Measurements from ENCODE around the gene A3GALT2.
"Not testable (repeated sequence)": the region's sequence is repeated elsewhere in the genome, so short reads cannot be mapped to it uniquely, and the experiment has no call there.

The A3GALT2 gene

GRCh38 chr1:33314416-33314815 lies 6.5 kb downstream of the A3GALT2 start:
- DNase-seq (ENCODE audit: low spot score) = no peak

GRCh38 chr1:33312413-33312749 lies 8.5 kb downstream of the A3GALT2 start:
- no peak for DNase-seq (ENCODE audit: low spot score)

GRCh38 chr1:33311706-33312412 lies 9.0 kb downstream of the A3GALT2 start:
- no peak for DNase-seq (ENCODE audit: low spot score)

GRCh38 chr1:33310702-33311101 lies 10.2 kb downstream of the A3GALT2 start:
- DNase-seq (ENCODE audit: low spot score) = no peak

GRCh38 chr1:33309351-33309750 lies 11.5 kb downstream of the A3GALT2 start:
- not testable (repeated sequence) for DNase-seq (ENCODE audit: low spot score)

- DNase-seq (ENCODE audit: low spot score) = no peak
Observed at GRCh38 chr1:33307494-33307864, 13.4 kb downstream of the A3GALT2 start.

- DNase-seq (ENCODE audit: low spot score) = no peak
Observed at GRCh38 chr1:33306653-33307493, 14.0 kb downstream of the A3GALT2 start.

- DNase-seq (ENCODE audit: low spot score) = no peak
Observed at GRCh38 chr1:33305816-33306652, 14.9 kb downstream of the A3GALT2 start.

GRCh38 chr1:33305016-33305415 lies 15.9 kb downstream of the A3GALT2 start:
- no peak for DNase-seq (ENCODE audit: low spot score)

GRCh38 chr1:33302325-33302724 lies 18.6 kb downstream of the A3GALT2 start:
- no peak for DNase-seq (ENCODE audit: low spot score)

GRCh38 chr1:33301273-33301984 lies 19.5 kb downstream of the A3GALT2 start:
- DNase-seq (ENCODE audit: low spot score) = no peak

- no peak for DNase-seq (ENCODE audit: low spot score)
Observed at GRCh38 chr1:33300673-33301072, 20.2 kb downstream of the A3GALT2 start.

GRCh38 chr1:33299461-33300155 lies 21.3 kb downstream of the A3GALT2 start:
- DNase-seq (ENCODE audit: low spot score) = no peak

- DNase-seq (ENCODE audit: low spot score) = peak; percentile 52
Observed at GRCh38 chr1:33298623-33299277, 22.1 kb downstream of the A3GALT2 start.

GRCh38 chr1:33297911-33298622 lies 22.8 kb downstream of the A3GALT2 start:
- DNase-seq (ENCODE audit: low spot score) = no peak

- DNase-seq (ENCODE audit: low spot score) = no peak
Observed at GRCh38 chr1:33296824-33297223, 24.1 kb downstream of the A3GALT2 start.

- DNase-seq (ENCODE audit: low spot score) = no peak
Observed at GRCh38 chr1:33296082-33296458, 24.8 kb downstream of the A3GALT2 start.

- DNase-seq (ENCODE audit: low spot score) = peak; percentile 87
Observed at GRCh38 chr1:33295450-33296081, 25.3 kb downstream of the A3GALT2 start.

- no peak for DNase-seq (ENCODE audit: low spot score)
Observed at GRCh38 chr1:33295023-33295422, 25.9 kb downstream of the A3GALT2 start.
